H1 (cell line): Measurements from ENCODE around the gene CHST3. TPM values are rescaled to one million over a fixed set of nuclear protein-coding genes. Genes with fewer than 3 reads are reported as not detected.

Experiments used
- CTCF ChIA-PET: fragments of 300-600 bp; sonication (Branson Sonifier 250); formaldehyde crosslinking; loops from one replicate; lab custom pipeline; 2021; ENCODE audit not compliant: partially characterized antibody; lab: Charles Lee
- POLR2A ChIA-PET: fragments of 300-600 bp; sonication (Branson Sonifier 250); formaldehyde crosslinking; loops from one replicate; lab custom pipeline; 2021; ENCODE audit warnings: inconsistent platforms; ENCODE audit not compliant: partially characterized antibody; lab: Charles Lee
- DNase-seq, 2 experiments: peaks; one replicate each; pipeline versions ENCODE4 v3.0.0 to v3.0.0-alpha.2; 2010 to 2022; ENCODE audit warnings: low spot score in 2 of 2, low read depth in 1 of 2, mixed read lengths in 1 of 2
- FAIRE-seq: peaks from 2 replicates; lab custom pipeline; 2011; peaks lifted over from hg19 to GRCh38; lab: Jason Lieb, UNC
- H2AFZ ChIP-seq: 2 replicates; pipeline ENCODE4 v1.8.1; 2012; ENCODE audit warnings: low read length, inconsistent platforms
- H2AK5ac ChIP-seq: 2 replicates; pipeline ENCODE4 v1.6.1; 2013; ENCODE audit warnings: low read depth, low read length
- H2BK120ac ChIP-seq: replicated peaks from 2 replicates; pipeline ENCODE3; 2013; ENCODE audit warnings: low read depth, low read length, inconsistent platforms
- H2BK12ac ChIP-seq: 2 replicates; pipeline ENCODE4 v1.6.1; 2013; ENCODE audit warnings: low read depth, low read length
- H2BK15ac ChIP-seq: 2 replicates; pipeline ENCODE4 v1.6.1; 2013; ENCODE audit warnings: low read length
- H2BK20ac ChIP-seq: 2 replicates; pipeline ENCODE4 v1.6.1; 2013; ENCODE audit warnings: low read length
- H2BK5ac ChIP-seq: 2 replicates; pipeline ENCODE4 v1.6.1; 2013; ENCODE audit warnings: low read depth, low read length
- H3K14ac ChIP-seq: 2 replicates; pipeline ENCODE4 v1.6.1; 2013; ENCODE audit warnings: inconsistent platforms; ENCODE audit not compliant: insufficient read length
- H3K18ac ChIP-seq: 2 replicates; pipeline ENCODE4 v1.6.1; 2013; ENCODE audit warnings: low read length; ENCODE audit errors: extremely low read depth
- H3K23ac ChIP-seq: 2 replicates; pipeline ENCODE4 v1.6.1; 2013; ENCODE audit warnings: inconsistent platforms; ENCODE audit not compliant: insufficient read length
- H3K23me2 ChIP-seq: 2 replicates; pipeline ENCODE4 v1.6.1; 2013; ENCODE audit warnings: low read depth, low read length
- H3K27ac ChIP-seq: 2 replicates; pipeline ENCODE4 v1.6.1; 2011; ENCODE audit warnings: low read depth, low read length, inconsistent platforms
- H3K27me3 ChIP-seq, 4 experiments: replicated peaks in 1 of 4; 1 replicate in 1 of 4; 2 replicates in 3 of 4; pipeline versions ENCODE4 v1.6.1 to v1.8.1; 2011 to 2013; ENCODE audit warnings: low read length in 3 of 4, mild to moderate bottlenecking in 3 of 4, inconsistent platforms in 2 of 4, mixed read lengths in 2 of 4, moderate library complexity in 1 of 4; ENCODE audit not compliant: control insufficient read depth in 3 of 4, insufficient read depth in 3 of 4; ENCODE audit errors: extremely low read depth in 1 of 4
- H3K36me3 ChIP-seq, 4 experiments: 2 replicates each; pipeline versions ENCODE4 v1.6.1 to v1.8.1; 2011 to 2013; ENCODE audit warnings: mild to moderate bottlenecking in 4 of 4, low read length in 3 of 4, moderate library complexity in 2 of 4, control low read depth in 1 of 4, inconsistent platforms in 1 of 4; ENCODE audit not compliant: insufficient read depth in 4 of 4, control insufficient read depth in 2 of 4
- H3K4ac ChIP-seq: replicated peaks from 2 replicates; pipeline ENCODE3; 2013; ENCODE audit warnings: low read length, low read depth, mixed read lengths, inconsistent platforms; ENCODE audit not compliant: insufficient read length
- H3K4me1 ChIP-seq, 4 experiments: replicated peaks in 1 of 4; 1 replicate in 1 of 4; 2 replicates in 3 of 4; pipeline versions ENCODE4 v1.6.1 to v1.8.1; 2011 to 2013; ENCODE audit warnings: low read length in 3 of 4, inconsistent platforms in 2 of 4, mixed read lengths in 1 of 4; ENCODE audit not compliant: insufficient read depth in 4 of 4, control insufficient read depth in 3 of 4
- H3K4me2 ChIP-seq, 2 experiments: 2 replicates each; pipeline versions ENCODE4 v1.6.1 to v1.8.1; 2011 to 2013; ENCODE audit warnings: low read depth in 2 of 2, low read length in 2 of 2, control low read depth in 1 of 2, inconsistent platforms in 1 of 2, mild to moderate bottlenecking in 1 of 2; ENCODE audit not compliant: insufficient read depth in 1 of 2
- H3K4me3 ChIP-seq, 4 experiments: fragments of 200-600, 300-600 bp in 1 of 4; sonication (generic), shearing (Covaris generic), sonication (Bioruptor Twin) in 1 of 4; 2 replicates each; pipeline versions ENCODE4 v1.5.1 to v1.8.1; 2011 to 2016; ENCODE audit warnings: low read length in 4 of 4, low read depth in 3 of 4, control low read depth in 2 of 4, inconsistent platforms in 2 of 4, mild to moderate bottlenecking in 2 of 4, mixed read lengths in 1 of 4, moderate library complexity in 1 of 4; ENCODE audit not compliant: insufficient read depth in 2 of 4; ENCODE audit errors: extremely low read depth in 1 of 4
- H3K56ac ChIP-seq: replicated peaks from 2 replicates; pipeline ENCODE3; 2013; ENCODE audit warnings: low read depth, mild to moderate bottlenecking, mixed read lengths, low read length, inconsistent platforms; ENCODE audit not compliant: insufficient read length
- H3K79me1 ChIP-seq: 2 replicates; pipeline ENCODE4 v1.6.1; 2013; ENCODE audit warnings: low read depth, low read length, control low read depth
- H3K79me2 ChIP-seq, 2 experiments: 2 replicates each; pipeline versions ENCODE4 v1.6.1 to v1.8.1; 2012 to 2013; ENCODE audit warnings: low read length in 2 of 2, mild to moderate bottlenecking in 2 of 2, inconsistent platforms in 1 of 2; ENCODE audit not compliant: insufficient read depth in 2 of 2, control insufficient read depth in 1 of 2
- H3K9ac ChIP-seq, 4 experiments: replicated peaks in 1 of 4; 1 replicate in 1 of 4; 2 replicates in 3 of 4; pipeline versions ENCODE4 v1.6.1 to v1.8.1; 2011 to 2013; ENCODE audit warnings: low read depth in 3 of 4, low read length in 3 of 4, control low read depth in 2 of 4, mild to moderate bottlenecking in 2 of 4, moderate library complexity in 2 of 4, inconsistent platforms in 1 of 4; ENCODE audit errors: extremely low read depth in 1 of 4
- H3K9me3 ChIP-seq, 2 experiments: 2 replicates each; pipeline versions ENCODE4 v1.6.1 to v1.8.1; 2012 to 2013; ENCODE audit warnings: mild to moderate bottlenecking in 2 of 2, moderate library complexity in 2 of 2, control low read depth in 1 of 2, inconsistent platforms in 1 of 2, low read depth in 1 of 2, low read length in 1 of 2, mixed read lengths in 1 of 2; ENCODE audit not compliant: insufficient read depth in 2 of 2
- H4K20me1 ChIP-seq, 2 experiments: replicated peaks in 1 of 2; 2 replicates each; pipeline versions ENCODE3 to v1.8.1; 2011 to 2013; ENCODE audit warnings: inconsistent platforms in 2 of 2, low read length in 2 of 2, mild to moderate bottlenecking in 1 of 2; ENCODE audit not compliant: insufficient read depth in 2 of 2, control insufficient read depth in 1 of 2
- H4K5ac ChIP-seq: 2 replicates; pipeline ENCODE4 v1.6.1; 2013; ENCODE audit warnings: low read length, low read depth, mixed read lengths, inconsistent platforms; ENCODE audit not compliant: insufficient read length
- H4K8ac ChIP-seq: 2 replicates; pipeline ENCODE4 v1.8.0; 2013; ENCODE audit warnings: mild to moderate bottlenecking, moderate library complexity, low read length, inconsistent platforms; ENCODE audit not compliant: insufficient read depth; ENCODE audit errors: extremely low read depth
- H4K91ac ChIP-seq: replicated peaks from 2 replicates; pipeline ENCODE3; 2013; ENCODE audit warnings: low read length, mixed read lengths, inconsistent platforms; ENCODE audit not compliant: insufficient read length
- CBX5 ChIP-seq: fragments of 300-800, 300-1000 bp; sonication (generic); IDR thresholded peaks from 2 replicates; pipeline ENCODE4 v1.7.1; 2016; ENCODE audit warnings: antibody characterized with exemption, low read length, low read depth
- FOSL1 ChIP-seq: IDR thresholded peaks from 2 replicates; pipeline ENCODE4 v1.6.1; 2011; ENCODE audit warnings: mild to moderate bottlenecking, low read depth, low read length, moderate library complexity; ENCODE audit not compliant: insufficient read depth
- NANOG ChIP-seq: IDR thresholded peaks from 2 replicates; pipeline ENCODE4 v1.6.1; 2011; ENCODE audit warnings: low read length, low read depth, mild to moderate bottlenecking, inconsistent platforms; ENCODE audit not compliant: insufficient read depth, poor library complexity, severe bottlenecking
- PHF8 ChIP-seq: fragments of 200-600 bp; sonication (generic); conservative IDR thresholded peaks from 2 replicates; pipeline ENCODE4 v1.7.1; 2012; ENCODE audit warnings: low read depth, mild to moderate bottlenecking, inconsistent platforms, low read length, moderate library complexity
- POLR2A ChIP-seq, 2 experiments: IDR thresholded peaks; 1 replicate in 1 of 2; 2 replicates in 1 of 2; pipeline ENCODE4 v1.6.1; 2011; ENCODE audit warnings: low read depth in 2 of 2, low read length in 2 of 2, mild to moderate bottlenecking in 2 of 2; ENCODE audit errors: control extremely low read depth in 1 of 2
- SP4 ChIP-seq: IDR thresholded peaks from 2 replicates; pipeline ENCODE4 v1.6.1; 2012; ENCODE audit warnings: low read length, inconsistent platforms
- SRF ChIP-seq: IDR thresholded peaks from 2 replicates; pipeline ENCODE4 v1.6.1; 2011; ENCODE audit warnings: mild to moderate bottlenecking, low read depth, low read length, moderate library complexity
- WGBS, 2 experiments: shearing (Covaris generic) in 1 of 2; methylation state at CpG; one replicate each; pipeline versions ENCODE4 v1.1.6 to v1.1.7; 2013 to 2015; ENCODE audit warnings: low lambda C conversion rate in 2 of 2, mixed read lengths in 2 of 2, inconsistent platforms in 1 of 2, low coverage in 1 of 2, missing lambda C conversion rate in 1 of 2; ENCODE audit not compliant: insufficient replicate concordance in 2 of 2, insufficient coverage in 1 of 2, insufficient read length in 1 of 2; ENCODE audit errors: extremely low coverage in 1 of 2, missing lambda C conversion rate in 1 of 2; 5-methylcytosine and 5-hydroxymethylcytosine counted together
- polyA plus RNA-seq, 7 experiments: library from polyadenylated mRNA; depleted of rRNA in 3 of 7; stranded (reverse) in 5 of 7; unstranded in 2 of 7; fragments of >200 nt in 5 of 7; fragments of 200-250 nt in 2 of 7; gene quantifications; 1 replicate in 5 of 7; 2 replicates in 1 of 7; 4 replicates in 1 of 7; pipeline versions ENCODE4 v1.2.1 to v1.2.3, GENCODE V29; 2011 to 2013; ENCODE audit warnings: missing spikeins in 2 of 7, mixed read lengths in 2 of 7
- total RNA-seq: library from RNA; stranded (reverse); fragmentation: NEBNext Ultra II Directional; extraction: Animal tissue kit (Norgen Biotek cat#: 25700); gene quantifications from 2 replicates; pipeline ENCODE4 v1.2.1, GENCODE V29; 2021
- TF ChIP-seq, protein P1 (sequence below): IDR thresholded peaks from 2 replicates; pipeline ENCODE4 v1.6.1; 2011; ENCODE audit warnings: low read length, improper control_type of control experiment
- TF ChIP-seq, protein P2 (sequence below), 3 experiments: IDR thresholded peaks; 1 replicate in 2 of 3; 2 replicates in 1 of 3; pipeline versions ENCODE4 v1.5.1 to v1.6.1; 2011; ENCODE audit warnings: low read length in 3 of 3, mild to moderate bottlenecking in 3 of 3, inconsistent platforms in 2 of 3, low read depth in 1 of 3, moderate library complexity in 1 of 3; ENCODE audit not compliant: insufficient read depth in 1 of 3; ENCODE audit errors: control extremely low read depth in 1 of 3

CHST3 gene
- total and polyA plus RNA-seq, 2 of the 8 experiments (the other 6 are each of a cell fraction or from before 2014, with no cell fraction given), result 2.0 to 5.8 TPM

DNA sequence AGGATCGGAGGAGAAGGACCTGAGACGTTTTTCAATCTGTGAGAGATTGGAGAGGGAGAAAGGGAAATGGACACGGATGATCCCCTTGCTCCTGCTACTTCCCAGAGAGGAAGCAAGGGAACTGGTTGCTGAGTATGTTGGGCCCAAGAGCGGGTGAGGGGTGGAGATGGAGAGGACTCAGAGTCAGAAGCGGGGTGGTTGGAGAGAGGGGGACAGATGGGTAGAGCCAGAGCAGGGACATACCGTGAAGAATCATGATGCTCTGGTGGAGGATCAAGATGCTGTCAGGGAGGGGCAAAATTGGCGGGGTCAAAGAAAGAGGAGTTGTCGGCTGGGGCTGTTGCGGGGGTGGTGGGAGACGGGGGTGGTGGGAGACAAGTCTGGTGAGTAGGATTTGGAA, 2.4 kb upstream of the CHST3 start:
- Histone ChIP-seq H3K79me1 (no peaks in the 10 kb centered on the region), H3K4me3 (no peak overlapping the region), H3K27ac (no peak overlapping the region), H3K23ac (no peak overlapping the region), H3K56ac (no peak overlapping the region), H3K4me1 (peaks cover 2 to 10% (median 7%) of the 10 kb centered on the region in 4 experiments; a peak in 4 of 7 replicates), H2BK120ac (no peak overlapping the region), H4K91ac (no peak overlapping the region), H3K23me2 (peaks cover 17% of the 10 kb centered on the region), H2BK5ac (no peak overlapping the region), H4K20me1 (peaks cover 0 to 3% of the 10 kb centered on the region in 2 experiments), H2BK20ac (no peak overlapping the region), H2BK15ac (no peak overlapping the region), H3K18ac (no peak overlapping the region), H3K4me2 (no peak overlapping the region), H4K5ac (no peak overlapping the region), H3K9me3 (no peaks in the 10 kb centered on the region), H2AFZ (no peak overlapping the region), H3K27me3 (peaks cover 3 to 48% (median 35%) of the 10 kb centered on the region in 4 experiments), H3K14ac (no peak overlapping the region), H2BK12ac (no peak overlapping the region), H2AK5ac (no peak overlapping the region), H3K4ac (no peak overlapping the region), H3K9ac (no peak overlapping the region), H3K79me2 (no peaks in the 10 kb centered on the region), H4K8ac (no peak overlapping the region), H3K36me3 (no peaks in the 10 kb centered on the region)
- ChIA-PET CTCF (no interaction called here), POLR2A (no interaction called here)
- FAIRE-seq (no peak), DNase-seq (no peak)
- WGBS, 2 experiments, result 82% methylated on average over 10 of the region's 10 CpGs; no CpG with 5 or more reads in 1 of the 2 experiments
- TF ChIP-seq POLR2A (IDR thresholded peaks at IDR 0.05; ENCODE audit: control extremely low read depth in 1 of 2, low read depth in 2 of 2, low read length in 2 of 2), result no peak
- TF ChIP-seq NANOG, result no peak
- no peak for TF ChIP-seq PHF8
- TF ChIP-seq, protein P1, sequence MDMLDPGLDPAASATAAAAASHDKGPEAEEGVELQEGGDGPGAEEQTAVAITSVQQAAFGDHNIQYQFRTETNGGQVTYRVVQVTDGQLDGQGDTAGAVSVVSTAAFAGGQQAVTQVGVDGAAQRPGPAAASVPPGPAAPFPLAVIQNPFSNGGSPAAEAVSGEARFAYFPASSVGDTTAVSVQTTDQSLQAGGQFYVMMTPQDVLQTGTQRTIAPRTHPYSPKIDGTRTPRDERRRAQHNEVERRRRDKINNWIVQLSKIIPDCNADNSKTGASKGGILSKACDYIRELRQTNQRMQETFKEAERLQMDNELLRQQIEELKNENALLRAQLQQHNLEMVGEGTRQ, result no peak
- TF ChIP-seq, protein P2, sequence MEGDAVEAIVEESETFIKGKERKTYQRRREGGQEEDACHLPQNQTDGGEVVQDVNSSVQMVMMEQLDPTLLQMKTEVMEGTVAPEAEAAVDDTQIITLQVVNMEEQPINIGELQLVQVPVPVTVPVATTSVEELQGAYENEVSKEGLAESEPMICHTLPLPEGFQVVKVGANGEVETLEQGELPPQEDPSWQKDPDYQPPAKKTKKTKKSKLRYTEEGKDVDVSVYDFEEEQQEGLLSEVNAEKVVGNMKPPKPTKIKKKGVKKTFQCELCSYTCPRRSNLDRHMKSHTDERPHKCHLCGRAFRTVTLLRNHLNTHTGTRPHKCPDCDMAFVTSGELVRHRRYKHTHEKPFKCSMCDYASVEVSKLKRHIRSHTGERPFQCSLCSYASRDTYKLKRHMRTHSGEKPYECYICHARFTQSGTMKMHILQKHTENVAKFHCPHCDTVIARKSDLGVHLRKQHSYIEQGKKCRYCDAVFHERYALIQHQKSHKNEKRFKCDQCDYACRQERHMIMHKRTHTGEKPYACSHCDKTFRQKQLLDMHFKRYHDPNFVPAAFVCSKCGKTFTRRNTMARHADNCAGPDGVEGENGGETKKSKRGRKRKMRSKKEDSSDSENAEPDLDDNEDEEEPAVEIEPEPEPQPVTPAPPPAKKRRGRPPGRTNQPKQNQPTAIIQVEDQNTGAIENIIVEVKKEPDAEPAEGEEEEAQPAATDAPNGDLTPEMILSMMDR (IDR thresholded peaks at IDR 0.05; ENCODE audit: control extremely low read depth in 1 of 3, insufficient read depth in 1 of 3, low read depth in 1 of 3, low read length in 3 of 3), result no peak
- TF ChIP-seq CBX5, result no peak
- no peak for TF ChIP-seq FOSL1
- TF ChIP-seq SRF, result no peak
- no peak for TF ChIP-seq SP4
